Karpas-422 (cell line): Measurements from ENCODE around the gene ATP8A2. TPM values are rescaled to one million over a fixed set of nuclear protein-coding genes. Genes with fewer than 3 reads are reported as not detected.

Source experiments
- DNase-seq: peaks from one replicate; pipeline ENCODE4 v3.0.0-alpha.2; 2015
- H2AFZ ChIP-seq: fragments of 200-600 bp; sonication (generic); 2 replicates; pipeline ENCODE4 v1.6.1; 2014; ENCODE audit warnings: antibody characterized with exemption, low read length, mixed read lengths
- H3K27ac ChIP-seq: fragments of 200-600 bp; sonication (generic); 2 replicates; pipeline ENCODE4 v1.5.1; 2014; ENCODE audit warnings: mild to moderate bottlenecking, low read length, moderate library complexity
- H3K27me3 ChIP-seq: fragments of 200-600 bp; sonication (generic); 2 replicates; pipeline ENCODE4 v1.6.1; 2014; ENCODE audit warnings: low read length, mixed read lengths
- H3K36me3 ChIP-seq: fragments of 200-600 bp; sonication (generic); 2 replicates; pipeline ENCODE4 v1.6.1; 2014; ENCODE audit warnings: low read length, mixed read lengths; ENCODE audit not compliant: insufficient read depth
- H3K4me1 ChIP-seq: fragments of 200-600 bp; sonication (generic); 2 replicates; pipeline ENCODE4 v1.6.1; 2014; ENCODE audit warnings: mild to moderate bottlenecking, low read length, mixed read lengths
- H3K4me2 ChIP-seq: fragments of 200-600 bp; sonication (generic); 2 replicates; pipeline ENCODE4 v1.6.1; 2014; ENCODE audit warnings: low read length, low read depth, mild to moderate bottlenecking; ENCODE audit not compliant: poor library complexity, severe bottlenecking
- H3K4me3 ChIP-seq: fragments of 200-600 bp; sonication (generic); 2 replicates; pipeline ENCODE4 v1.5.1; 2014; ENCODE audit warnings: mild to moderate bottlenecking, antibody characterized with exemption, low read length, mixed read lengths
- H3K79me2 ChIP-seq: fragments of 200-600 bp; sonication (generic); 2 replicates; pipeline ENCODE4 v1.6.1; 2014; ENCODE audit warnings: mild to moderate bottlenecking, low read length, mixed read lengths
- H3K9ac ChIP-seq: fragments of 200-600 bp; sonication (generic); 2 replicates; pipeline ENCODE4 v1.6.0; 2014; ENCODE audit warnings: low read length
- H3K9me2 ChIP-seq: fragments of 200-600 bp; sonication (generic), shearing (Covaris generic); replicated peaks from 2 replicates; pipeline ENCODE4 v1.6.0; 2014; ENCODE audit warnings: mild to moderate bottlenecking, low read length, moderate library complexity; ENCODE audit not compliant: insufficient read depth
- H3K9me3 ChIP-seq: fragments of 300-700, 200-600 bp; sonication (generic); 2 replicates; pipeline ENCODE4 v1.6.1; 2014; ENCODE audit warnings: low read length, mixed read lengths
- H4K20me1 ChIP-seq: fragments of 200-600 bp; sonication (generic); 2 replicates; pipeline ENCODE4 v1.6.1; 2014; ENCODE audit warnings: mild to moderate bottlenecking, antibody characterized with exemption, low read length, low read depth; ENCODE audit not compliant: insufficient read depth
- total RNA-seq: library from RNA; depleted of rRNA; stranded (reverse); fragments of >200 nt; shearing (Covaris generic); gene quantifications from 2 replicates; pipeline ENCODE4 v1.2.3, GENCODE V29; 2014; ENCODE audit warnings: low replicate concordance

ATP8A2 gene
- total RNA-seq, 1 experiment from 2014 or later: not detected

GRCh38 chr13:25868490-25868889, 496.7 kb downstream of the ATP8A2 start:
- H4K20me1 ChIP-seq: no peaks in the 10 kb centered on the region
- no peaks in the 10 kb centered on the region for H3K79me2 ChIP-seq
- no peaks in the 10 kb centered on the region for H3K9me3 ChIP-seq
- DNase-seq: no peak
- no peaks in the 10 kb centered on the region for H3K27me3 ChIP-seq
- no peak overlapping the region for H3K9ac ChIP-seq
- no peak overlapping the region for H2AFZ ChIP-seq
- no peak overlapping the region for H3K27ac ChIP-seq
- no peak overlapping the region for H3K4me3 ChIP-seq
- H3K36me3 ChIP-seq: no peaks in the 10 kb centered on the region
- H3K4me1 ChIP-seq: no peaks in the 10 kb centered on the region
- H3K4me2 ChIP-seq: no peak overlapping the region
- H3K9me2 ChIP-seq: no peaks in the 10 kb centered on the region

- Histone ChIP-seq H3K4me2 (no peak overlapping the region), H3K9ac (no peak overlapping the region), H2AFZ (no peak overlapping the region), H3K79me2 (no peaks in the 10 kb centered on the region), H3K9me2 (no peaks in the 10 kb centered on the region), H3K27me3 (no peaks in the 10 kb centered on the region), H4K20me1 (no peaks in the 10 kb centered on the region), H3K4me1 (peaks cover 8% of the 10 kb centered on the region), H3K9me3 (no peaks in the 10 kb centered on the region), H3K4me3 (no peak overlapping the region), H3K27ac (no peak overlapping the region), H3K36me3 (no peaks in the 10 kb centered on the region)
- no peak for DNase-seq
Observed at GRCh38 chr13:25869941-25870340, 498.2 kb downstream of the ATP8A2 start.

DNA sequence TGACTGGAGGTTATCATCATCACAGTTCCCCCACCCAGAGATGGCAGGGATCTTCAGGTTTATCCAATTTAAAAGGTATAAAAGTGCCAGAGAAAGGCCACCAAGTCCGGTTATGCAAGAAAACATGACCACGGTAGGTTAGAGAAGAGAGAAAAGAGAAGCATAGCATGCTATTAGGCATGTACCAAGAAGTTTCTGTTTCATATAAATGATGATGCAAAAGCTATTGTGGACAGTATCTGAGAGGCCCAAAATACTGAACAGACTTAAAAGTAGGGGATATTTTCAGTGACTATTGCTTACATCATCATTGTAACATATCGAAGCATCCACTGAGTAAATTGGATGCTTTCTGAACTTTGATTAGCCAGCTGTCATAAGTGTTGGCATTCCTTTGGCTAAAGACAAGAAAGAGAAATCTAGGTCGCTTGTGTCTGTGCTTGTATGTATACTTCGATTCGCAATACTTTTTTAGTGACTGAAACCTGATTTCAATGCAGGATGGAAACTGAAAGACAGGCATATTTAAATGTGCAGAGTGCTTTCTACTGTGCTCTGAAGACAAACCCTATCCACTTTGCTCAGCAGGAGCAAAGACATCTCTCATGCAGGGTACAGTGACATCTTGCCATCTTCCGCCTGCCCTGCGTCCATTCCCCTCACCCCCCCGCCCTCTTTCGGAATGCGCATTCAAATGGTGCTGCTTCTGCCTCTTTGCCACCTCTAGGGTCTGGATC, 499.8 kb downstream of the ATP8A2 start:
- Histone ChIP-seq H3K9ac (no peak overlapping the region), H3K27me3 (no peaks in the 10 kb centered on the region), H3K79me2 (no peaks in the 10 kb centered on the region), H3K9me2 (no peaks in the 10 kb centered on the region), H3K36me3 (no peaks in the 10 kb centered on the region), H3K27ac (no peak overlapping the region), H4K20me1 (no peaks in the 10 kb centered on the region), H3K4me3 (no peak overlapping the region), H3K4me1 (peaks cover 12% of the 10 kb centered on the region), H2AFZ (no peak overlapping the region), H3K9me3 (no peaks in the 10 kb centered on the region), H3K4me2 (no peak overlapping the region)
- DNase-seq: no peak

DNA sequence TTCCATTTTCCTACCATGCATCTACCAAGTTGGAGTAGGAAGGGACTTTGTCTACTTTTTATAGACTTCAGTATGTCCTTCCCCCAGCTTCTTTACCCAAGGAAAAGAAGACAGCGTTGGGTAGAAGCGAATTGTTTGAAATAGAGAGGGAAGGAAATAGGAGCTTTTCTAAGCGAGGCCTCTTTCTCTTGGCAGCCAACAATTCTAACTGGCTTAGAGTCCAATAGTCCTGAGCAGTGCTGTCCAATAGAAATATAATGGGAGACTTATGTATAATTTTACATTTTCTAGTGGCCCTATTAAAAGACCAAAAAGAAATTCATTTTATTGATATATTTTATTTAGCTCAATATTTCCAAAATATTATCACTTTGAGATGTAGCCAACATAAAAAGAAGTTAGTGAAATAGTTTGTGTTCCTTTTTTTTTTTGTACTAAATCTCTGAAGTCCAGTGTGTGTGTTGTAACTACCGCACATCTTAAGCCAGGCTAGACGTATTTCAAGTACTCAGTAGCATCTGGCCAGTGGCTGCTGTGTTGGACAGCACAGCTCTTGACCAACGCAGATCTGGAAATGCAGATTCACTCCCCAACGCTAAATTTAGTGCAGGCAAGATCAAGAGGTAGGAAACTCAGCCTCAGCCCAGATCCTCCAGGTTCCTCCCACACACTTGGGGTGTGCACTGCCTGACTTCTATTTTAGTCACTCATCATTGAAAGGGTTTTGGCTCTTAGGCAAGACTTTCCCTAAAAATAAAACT, 500.9 kb downstream of the ATP8A2 start:
- no peak overlapping the region for H3K27ac ChIP-seq
- no peaks in the 10 kb centered on the region for H4K20me1 ChIP-seq
- no peaks in the 10 kb centered on the region for H3K9me3 ChIP-seq
- H3K9ac ChIP-seq: no peak overlapping the region
- H3K4me2 ChIP-seq: no peak overlapping the region
- DNase-seq: no peak
- no peak overlapping the region for H2AFZ ChIP-seq
- no peaks in the 10 kb centered on the region for H3K79me2 ChIP-seq
- no peaks in the 10 kb centered on the region for H3K27me3 ChIP-seq
- peaks cover 12% of the 10 kb centered on the region for H3K4me1 ChIP-seq
- H3K4me3 ChIP-seq: no peak overlapping the region
- no peaks in the 10 kb centered on the region for H3K36me3 ChIP-seq
- H3K9me2 ChIP-seq: no peaks in the 10 kb centered on the region

DNA sequence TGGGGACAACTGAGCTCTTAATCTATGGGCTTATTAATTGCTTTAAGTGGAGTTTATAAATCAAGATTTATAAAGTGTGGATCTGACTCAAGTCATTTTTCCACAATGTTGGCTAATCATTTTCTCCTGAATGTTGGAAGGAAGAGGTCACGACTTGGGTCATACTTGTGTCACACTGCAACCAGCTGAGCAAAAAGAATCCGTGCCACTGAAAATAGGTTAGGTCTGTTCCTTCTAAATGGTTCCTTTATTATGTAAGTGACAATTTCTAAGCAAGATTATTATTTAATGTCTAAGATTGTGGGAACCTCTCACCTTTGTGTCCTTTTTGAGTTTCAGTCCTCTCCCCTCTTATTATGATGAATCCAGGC, 501.5 kb downstream of the ATP8A2 start:
- H3K4me2 ChIP-seq: no peak overlapping the region
- no peaks in the 10 kb centered on the region for H3K79me2 ChIP-seq
- H3K9me2 ChIP-seq: no peaks in the 10 kb centered on the region
- H3K4me1 ChIP-seq: peaks cover 12% of the 10 kb centered on the region
- H3K9ac ChIP-seq: no peak overlapping the region
- H3K27me3 ChIP-seq: no peaks in the 10 kb centered on the region
- no peak overlapping the region for H2AFZ ChIP-seq
- no peak for DNase-seq
- H3K4me3 ChIP-seq: no peak overlapping the region
- no peak overlapping the region for H3K27ac ChIP-seq
- no peaks in the 10 kb centered on the region for H3K9me3 ChIP-seq
- no peaks in the 10 kb centered on the region for H4K20me1 ChIP-seq
- no peaks in the 10 kb centered on the region for H3K36me3 ChIP-seq

DNA sequence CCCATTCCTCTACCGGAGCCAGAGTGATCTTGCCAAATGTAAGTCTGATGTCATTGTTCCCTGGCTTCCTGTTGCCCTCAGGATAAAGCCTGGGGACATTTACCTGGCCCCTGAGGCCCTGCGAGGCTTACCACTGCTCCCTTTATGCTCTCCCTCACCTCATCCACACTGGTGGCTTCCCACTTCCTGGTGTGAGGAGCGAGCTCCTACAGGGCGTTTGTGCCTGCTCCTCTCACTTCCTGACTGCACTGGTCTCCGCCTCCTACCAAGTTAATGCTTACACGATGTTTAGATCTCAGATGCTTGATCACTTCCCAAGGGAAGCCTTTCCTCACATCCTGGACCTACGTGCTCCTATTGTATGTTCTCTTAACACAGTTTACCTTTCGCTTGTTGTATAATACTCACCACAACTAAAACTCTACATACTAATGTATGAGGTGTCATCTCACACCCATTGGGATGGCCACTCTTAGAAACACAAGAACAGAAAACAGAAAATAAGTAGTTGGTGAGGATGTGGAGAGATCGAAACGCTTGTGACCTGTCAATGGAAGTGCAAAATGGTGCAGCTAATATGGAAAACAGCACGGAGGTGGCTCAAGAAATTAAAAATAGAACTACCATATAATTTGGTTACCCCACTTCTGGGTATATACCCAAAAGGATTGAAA, 502.4 kb downstream of the ATP8A2 start:
- no peaks in the 10 kb centered on the region for H4K20me1 ChIP-seq
- DNase-seq: no peak
- peak overlapping the region; percentile 11; the same call in 1 of the 2 replicates for H3K4me3 ChIP-seq
- peak overlapping the region; percentile 42 for H3K4me2 ChIP-seq
- H3K27me3 ChIP-seq: no peaks in the 10 kb centered on the region
- H3K27ac ChIP-seq: no peak overlapping the region
- H3K9ac ChIP-seq: no peak overlapping the region
- no peaks in the 10 kb centered on the region for H3K9me2 ChIP-seq
- H3K9me3 ChIP-seq: no peaks in the 10 kb centered on the region
- no peaks in the 10 kb centered on the region for H3K36me3 ChIP-seq
- H3K79me2 ChIP-seq: no peaks in the 10 kb centered on the region
- H2AFZ ChIP-seq: peak overlapping the region; percentile 84
- peaks cover 12% of the 10 kb centered on the region for H3K4me1 ChIP-seq

DNA sequence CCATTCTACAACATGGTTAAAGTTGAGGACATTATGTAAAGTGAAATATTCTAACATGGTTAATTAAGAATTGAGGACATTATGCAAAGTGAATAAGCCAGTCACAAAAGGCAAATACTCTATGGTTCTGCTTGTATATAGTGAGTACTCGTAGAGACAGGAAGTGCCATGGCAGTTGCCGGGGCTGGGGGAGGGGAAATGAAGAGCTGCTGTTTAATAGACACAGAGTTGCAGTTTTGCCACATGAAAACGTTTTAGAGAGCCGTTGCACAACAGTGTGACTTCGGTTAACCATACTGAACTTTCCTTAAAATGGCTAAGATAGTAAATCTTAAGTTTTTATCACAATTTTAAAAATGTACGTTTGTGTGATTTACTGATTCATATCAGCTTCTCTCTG, 503.1 kb downstream of the ATP8A2 start:
- H3K27me3 ChIP-seq: no peaks in the 10 kb centered on the region
- no peak overlapping the region for H3K27ac ChIP-seq
- no peaks in the 10 kb centered on the region for H3K79me2 ChIP-seq
- peak overlapping the region; percentile 11; the same call in 1 of the 2 replicates for H3K4me3 ChIP-seq
- H3K9me2 ChIP-seq: no peaks in the 10 kb centered on the region
- no peaks in the 10 kb centered on the region for H3K9me3 ChIP-seq
- H3K4me1 ChIP-seq: peaks cover 12% of the 10 kb centered on the region
- H2AFZ ChIP-seq: peak overlapping the region; percentile 84
- H3K9ac ChIP-seq: no peak overlapping the region
- peak; percentile 80 for DNase-seq
- peak overlapping the region; percentile 42 for H3K4me2 ChIP-seq
- no peaks in the 10 kb centered on the region for H3K36me3 ChIP-seq
- no peaks in the 10 kb centered on the region for H4K20me1 ChIP-seq

DNA sequence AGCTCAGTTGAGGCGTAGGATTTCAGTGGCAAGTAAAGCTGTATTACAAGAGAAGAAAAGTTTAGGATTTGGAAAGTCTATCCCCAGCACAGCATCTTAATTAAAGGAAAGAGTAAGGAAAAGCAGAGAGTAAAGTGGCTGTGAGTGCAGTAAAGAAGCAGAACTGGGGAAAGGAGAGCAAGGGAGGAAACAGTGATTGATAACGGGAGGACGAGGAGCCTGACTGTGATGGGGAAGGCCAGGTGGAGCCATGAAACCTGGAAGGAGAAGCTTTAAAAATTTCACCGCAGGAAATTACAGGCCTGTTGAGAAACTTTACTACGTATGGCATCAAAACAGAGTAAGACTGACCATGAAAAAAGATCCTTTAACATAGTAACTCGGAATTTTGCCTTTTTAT, 504.5 kb downstream of the ATP8A2 start:
- Histone ChIP-seq H3K4me1 (peaks cover 12% of the 10 kb centered on the region), H3K27ac (no peak overlapping the region), H3K4me2 (no peak overlapping the region), H4K20me1 (no peaks in the 10 kb centered on the region), H3K27me3 (no peaks in the 10 kb centered on the region), H2AFZ (no peak overlapping the region), H3K9me3 (no peaks in the 10 kb centered on the region), H3K79me2 (no peaks in the 10 kb centered on the region), H3K36me3 (no peaks in the 10 kb centered on the region), H3K9ac (no peak overlapping the region), H3K4me3 (no peak overlapping the region), H3K9me2 (no peaks in the 10 kb centered on the region)
- DNase-seq: no peak
